HepG2 (cell line): ENCODE data around the gene NFE2L1. TPM values are rescaled to one million over a fixed set of nuclear protein-coding genes. Genes with fewer than 3 reads are reported as not detected.

Source experiments
- ARHGAP35 ChIP-seq: sonication (generic); formaldehyde crosslinking; IDR thresholded peaks from 2 replicates; pipeline ENCODE4 v1.9.0; 2022; ENCODE audit warnings: mild to moderate bottlenecking, inconsistent platforms, moderate library complexity, missing genetic modification reagents, borderline replicate concordance
- ARID2 ChIP-seq: sonication (generic); formaldehyde crosslinking; IDR thresholded peaks from 2 replicates; pipeline ENCODE4 v1.8.1; 2022; ENCODE audit warnings: mild to moderate bottlenecking, missing genetic modification reagents, borderline replicate concordance
- ARNT ChIP-seq: fragments of 450-650 bp; IDR thresholded peaks from 2 replicates; pipeline ENCODE4 v1.6.1; 2017
- E2F1 ChIP-seq: sonication (generic); formaldehyde crosslinking; IDR thresholded peaks from 2 replicates; pipeline ENCODE4 v1.5.0; 2020; ENCODE audit warnings: missing genetic modification reagents
- EHMT2 ChIP-seq: fragments of 200-600 bp; sonication (generic); IDR thresholded peaks from 2 replicates; pipeline ENCODE4 v1.7.0; 2017; ENCODE audit warnings: antibody characterized with exemption, low read depth, low read length, borderline replicate concordance
- KLF9 ChIP-seq: IDR thresholded peaks from 2 replicates; pipeline ENCODE4 v1.6.1; 2016; ENCODE audit warnings: low read depth
- KMT2A ChIP-seq: sonication (generic); formaldehyde crosslinking; IDR thresholded peaks from 2 replicates; pipeline ENCODE4 v1.4.0; 2020; ENCODE audit warnings: missing genetic modification reagents
- MTF2 ChIP-seq: sonication (generic); formaldehyde crosslinking; IDR thresholded peaks from 2 replicates; pipeline ENCODE4 v1.5.0; 2020; ENCODE audit warnings: missing genetic modification reagents, borderline replicate concordance
- NFKBIZ ChIP-seq: IDR thresholded peaks from 2 replicates; pipeline ENCODE4 v1.6.1; 2018; ENCODE audit warnings: missing genetic modification reagents, missing compliant biosample characterization
- PRPF4 ChIP-seq: fragments of 200-400 bp; formaldehyde crosslinking; IDR thresholded peaks from 2 replicates; pipeline ENCODE4 v1.6.1; 2016; ENCODE audit warnings: low read length, low read depth; ENCODE audit not compliant: poor library complexity, severe bottlenecking
- RCOR2 ChIP-seq: IDR thresholded peaks from 2 replicates; pipeline ENCODE4 v1.6.1; 2016; ENCODE audit warnings: missing biosample characterization, missing genetic modification reagents
- SIX1 ChIP-seq: sonication (generic); formaldehyde crosslinking; IDR thresholded peaks from 2 replicates; pipeline ENCODE4 v1.4.0; 2020; ENCODE audit warnings: missing genetic modification reagents, borderline replicate concordance
- STAT5B ChIP-seq: sonication (generic); formaldehyde crosslinking; IDR thresholded peaks from 2 replicates; pipeline ENCODE4 v1.4.0; 2020; ENCODE audit warnings: missing genetic modification reagents
- SUZ12 ChIP-seq: fragments of 150-350 bp; IDR thresholded peaks from 2 replicates; pipeline ENCODE4 v1.6.1; 2014; ENCODE audit warnings: low read depth, low read length
- YY1 ChIP-seq: IDR thresholded peaks from 2 replicates; pipeline ENCODE4 v1.6.1; 2011; ENCODE audit warnings: low read length, low read depth, moderate library complexity, mild to moderate bottlenecking; ENCODE audit not compliant: insufficient read depth, insufficient replicate concordance
- ZFAT ChIP-seq: sonication (generic); formaldehyde crosslinking; conservative IDR thresholded peaks from 2 replicates; pipeline ENCODE4 v1.8.1; 2023; ENCODE audit warnings: missing genetic modification reagents, inconsistent platforms
- ZNF225 ChIP-seq: sonication (generic); formaldehyde crosslinking; IDR thresholded peaks from 2 replicates; pipeline ENCODE4 v1.4.0; 2020; ENCODE audit warnings: mild to moderate bottlenecking, missing genetic modification reagents
- ZNF383 ChIP-seq: sonication (generic); formaldehyde crosslinking; IDR thresholded peaks from 2 replicates; pipeline ENCODE4 v1.4.0; 2020; ENCODE audit warnings: missing genetic modification reagents, mild to moderate bottlenecking, borderline replicate concordance
- ZNF577 ChIP-seq: sonication (generic); formaldehyde crosslinking; IDR thresholded peaks from 2 replicates; pipeline ENCODE4 v1.4.0; 2020; ENCODE audit warnings: mild to moderate bottlenecking, low read depth, missing genetic modification reagents, borderline replicate concordance
- ZNF629 ChIP-seq: sonication (generic); formaldehyde crosslinking; conservative IDR thresholded peaks from 2 replicates; pipeline ENCODE4 v1.5.0; 2020; ENCODE audit warnings: missing genetic modification reagents
- ZNF761 ChIP-seq: sonication (generic); formaldehyde crosslinking; conservative IDR thresholded peaks from 2 replicates; pipeline ENCODE4 v1.4.0; 2020; ENCODE audit warnings: mild to moderate bottlenecking, missing genetic modification reagents
- ZNF850 ChIP-seq: sonication (generic); formaldehyde crosslinking; conservative IDR thresholded peaks from 2 replicates; pipeline ENCODE4 v1.9.0; 2021; ENCODE audit warnings: mild to moderate bottlenecking, missing genetic modification reagents
- polyA plus RNA-seq, 8 experiments: library from polyadenylated mRNA; depleted of rRNA in 3 of 8; stranded (reverse) in 7 of 8; unstranded in 1 of 8; fragments of >200 nt; fragmentation: Illumina TruSeq in 4 of 8; extraction: Trizol in 4 of 8; gene quantifications; 2 replicates each; pipeline versions ENCODE4 v1.2.1 to v1.2.3, GENCODE V29; 2011 to 2016; ENCODE audit warnings: low read depth in 4 of 8, missing spikeins in 1 of 8, mixed read lengths in 1 of 8; ENCODE audit not compliant: insufficient read depth in 1 of 8
- total RNA-seq, 5 experiments: library from RNA; depleted of rRNA; stranded (reverse); fragments of >200 nt; fragmentation: Illumina TruSeq; extraction: Trizol; gene quantifications; 2 replicates each; pipeline ENCODE4 v1.2.3, GENCODE V29; 2016; ENCODE audit warnings: low read depth in 1 of 5
- TF ChIP-seq, protein P1 (sequence below): sonication (generic); formaldehyde crosslinking; IDR thresholded peaks from 2 replicates; pipeline ENCODE4 v1.4.0; 2020; ENCODE audit warnings: low read depth, mild to moderate bottlenecking, missing genetic modification reagents
- TF ChIP-seq, protein P2 (sequence below): sonication (generic); formaldehyde crosslinking; IDR thresholded peaks from 2 replicates; pipeline ENCODE4 v1.4.0; 2020; ENCODE audit warnings: mild to moderate bottlenecking, missing genetic modification reagents
- TF ChIP-seq, protein P3 (sequence below): IDR thresholded peaks from 2 replicates; pipeline ENCODE4 v1.6.1; 2016; ENCODE audit warnings: low read depth, control low read depth
- TF ChIP-seq, protein P4 (sequence below): sonication (generic); formaldehyde crosslinking; IDR thresholded peaks from 2 replicates; pipeline ENCODE4 v1.5.0; 2020; ENCODE audit warnings: missing genetic modification reagents

The NFE2L1 gene
- total and polyA plus RNA-seq, 2 of the 13 experiments (the other 11 are each of a cell fraction or from before 2014, with no cell fraction given): 67.0 to 234 TPM

- TF ChIP-seq, protein P1, sequence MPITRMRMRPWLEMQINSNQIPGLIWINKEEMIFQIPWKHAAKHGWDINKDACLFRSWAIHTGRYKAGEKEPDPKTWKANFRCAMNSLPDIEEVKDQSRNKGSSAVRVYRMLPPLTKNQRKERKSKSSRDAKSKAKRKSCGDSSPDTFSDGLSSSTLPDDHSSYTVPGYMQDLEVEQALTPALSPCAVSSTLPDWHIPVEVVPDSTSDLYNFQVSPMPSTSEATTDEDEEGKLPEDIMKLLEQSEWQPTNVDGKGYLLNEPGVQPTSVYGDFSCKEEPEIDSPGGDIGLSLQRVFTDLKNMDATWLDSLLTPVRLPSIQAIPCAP (CRISPR knock-in tag): no peak
- TF ChIP-seq NFKBIZ (CRISPR knock-in tag): no peak
- no peak for TF ChIP-seq STAT5B
- no peak for TF ChIP-seq RCOR2
- TF ChIP-seq, protein P2, sequence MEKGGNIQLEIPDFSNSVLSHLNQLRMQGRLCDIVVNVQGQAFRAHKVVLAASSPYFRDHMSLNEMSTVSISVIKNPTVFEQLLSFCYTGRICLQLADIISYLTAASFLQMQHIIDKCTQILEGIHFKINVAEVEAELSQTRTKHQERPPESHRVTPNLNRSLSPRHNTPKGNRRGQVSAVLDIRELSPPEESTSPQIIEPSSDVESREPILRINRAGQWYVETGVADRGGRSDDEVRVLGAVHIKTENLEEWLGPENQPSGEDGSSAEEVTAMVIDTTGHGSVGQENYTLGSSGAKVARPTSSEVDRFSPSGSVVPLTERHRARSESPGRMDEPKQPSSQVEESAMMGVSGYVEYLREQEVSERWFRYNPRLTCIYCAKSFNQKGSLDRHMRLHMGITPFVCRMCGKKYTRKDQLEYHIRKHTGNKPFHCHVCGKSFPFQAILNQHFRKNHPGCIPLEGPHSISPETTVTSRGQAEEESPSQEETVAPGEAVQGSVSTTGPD (CRISPR knock-in tag): no peak
- TF ChIP-seq SIX1: no peak
- TF ChIP-seq MTF2 (CRISPR knock-in tag): no peak; the same call in 1 of the 2 replicates
- TF ChIP-seq E2F1 (CRISPR knock-in tag): no peak
- TF ChIP-seq ARNT: no peak
- peak; percentile 74 for TF ChIP-seq KMT2A (CRISPR knock-in tag)
- no peak for TF ChIP-seq ARID2
- no peak for TF ChIP-seq ARHGAP35 (CRISPR knock-in tag)
- no peak for TF ChIP-seq ZNF761
- TF ChIP-seq EHMT2: no peak
- peak; percentile 58 for TF ChIP-seq YY1
- TF ChIP-seq, protein P3, sequence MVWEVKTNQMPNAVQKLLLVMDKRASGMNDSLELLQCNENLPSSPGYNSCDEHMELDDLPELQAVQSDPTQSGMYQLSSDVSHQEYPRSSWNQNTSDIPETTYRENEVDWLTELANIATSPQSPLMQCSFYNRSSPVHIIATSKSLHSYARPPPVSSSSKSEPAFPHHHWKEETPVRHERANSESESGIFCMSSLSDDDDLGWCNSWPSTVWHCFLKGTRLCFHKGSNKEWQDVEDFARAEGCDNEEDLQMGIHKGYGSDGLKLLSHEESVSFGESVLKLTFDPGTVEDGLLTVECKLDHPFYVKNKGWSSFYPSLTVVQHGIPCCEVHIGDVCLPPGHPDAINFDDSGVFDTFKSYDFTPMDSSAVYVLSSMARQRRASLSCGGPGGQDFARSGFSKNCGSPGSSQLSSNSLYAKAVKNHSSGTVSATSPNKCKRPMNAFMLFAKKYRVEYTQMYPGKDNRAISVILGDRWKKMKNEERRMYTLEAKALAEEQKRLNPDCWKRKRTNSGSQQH (CRISPR knock-in tag): 0 out of 2 replicates have a peak, but pooled peaks have one; percentile 60
- TF ChIP-seq KLF9 (CRISPR knock-in tag): no peak
- no peak for TF ChIP-seq ZNF577 (CRISPR knock-in tag)
- no peak for TF ChIP-seq ZNF225 (CRISPR knock-in tag)
- TF ChIP-seq ZNF629 (CRISPR knock-in tag): no peak
- TF ChIP-seq, protein P4, sequence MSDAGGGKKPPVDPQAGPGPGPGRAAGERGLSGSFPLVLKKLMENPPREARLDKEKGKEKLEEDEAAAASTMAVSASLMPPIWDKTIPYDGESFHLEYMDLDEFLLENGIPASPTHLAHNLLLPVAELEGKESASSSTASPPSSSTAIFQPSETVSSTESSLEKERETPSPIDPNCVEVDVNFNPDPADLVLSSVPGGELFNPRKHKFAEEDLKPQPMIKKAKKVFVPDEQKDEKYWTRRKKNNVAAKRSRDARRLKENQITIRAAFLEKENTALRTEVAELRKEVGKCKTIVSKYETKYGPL (CRISPR knock-in tag): no peak
- TF ChIP-seq SUZ12: no peak
- no peak for TF ChIP-seq PRPF4
- no peak for TF ChIP-seq ZNF850 (CRISPR knock-in tag)
- peak; percentile 86; the same call in 1 of the 2 replicates for TF ChIP-seq ZNF383 (CRISPR knock-in tag)
- TF ChIP-seq ZFAT: no peak
Observed at GRCh38 chr17:48026502-48027321, 21.4 kb upstream of the NFE2L1 start (continued).
